Activated CD8-positive, alpha-beta memory T cell treated with anti-CD3 and anti-CD28 coated beads, Interleukin-2, amount 50 U/mL, for 4 hours (primary cell): ENCODE data around the gene MYO1A.
"Not testable (repeated sequence)": the region's sequence is repeated elsewhere in the genome, so short reads cannot be mapped to it uniquely, and the experiment has no call there.

ENCODE experiments used
- DNase-seq: peaks from one replicate; pipeline ENCODE4 v3.0.0-alpha.2; 2020

The MYO1A gene

GRCh38 chr12:56991319-56992246, 58.3 kb downstream of the MYO1A start:
- no peak for DNase-seq

DNA sequence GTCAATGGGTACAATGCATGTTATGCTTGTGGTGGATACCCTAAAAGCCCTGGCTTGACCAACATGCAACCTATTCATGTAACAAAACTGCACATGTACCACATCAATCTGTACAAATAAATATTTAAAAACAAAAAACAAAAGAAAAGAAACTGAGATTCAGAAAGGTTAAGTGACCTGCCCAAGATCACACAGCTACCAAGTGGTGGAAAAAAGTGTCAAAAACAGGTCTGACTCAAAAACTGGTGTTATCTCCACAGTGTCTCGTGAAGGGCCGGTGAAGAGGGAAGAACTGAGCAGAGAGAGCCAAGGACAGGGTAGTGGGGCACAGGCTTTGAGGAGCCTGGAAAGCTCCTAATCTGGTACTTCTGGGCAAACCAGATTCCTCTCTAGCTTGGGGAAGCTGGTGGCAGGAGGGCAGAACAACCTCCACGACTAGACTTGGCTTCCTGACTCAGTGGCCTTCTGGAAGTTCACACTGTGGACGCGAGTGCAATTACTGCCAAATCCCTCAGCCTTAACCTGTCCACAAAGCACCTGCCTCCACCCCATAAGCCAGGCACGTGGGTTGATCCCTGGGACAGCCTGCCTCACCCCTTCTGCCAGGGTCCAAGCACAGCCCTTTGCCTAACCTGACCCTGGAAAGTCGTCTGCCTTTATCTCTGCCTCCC, 59.1 kb downstream of the MYO1A start:
- DNase-seq = no peak

DNA sequence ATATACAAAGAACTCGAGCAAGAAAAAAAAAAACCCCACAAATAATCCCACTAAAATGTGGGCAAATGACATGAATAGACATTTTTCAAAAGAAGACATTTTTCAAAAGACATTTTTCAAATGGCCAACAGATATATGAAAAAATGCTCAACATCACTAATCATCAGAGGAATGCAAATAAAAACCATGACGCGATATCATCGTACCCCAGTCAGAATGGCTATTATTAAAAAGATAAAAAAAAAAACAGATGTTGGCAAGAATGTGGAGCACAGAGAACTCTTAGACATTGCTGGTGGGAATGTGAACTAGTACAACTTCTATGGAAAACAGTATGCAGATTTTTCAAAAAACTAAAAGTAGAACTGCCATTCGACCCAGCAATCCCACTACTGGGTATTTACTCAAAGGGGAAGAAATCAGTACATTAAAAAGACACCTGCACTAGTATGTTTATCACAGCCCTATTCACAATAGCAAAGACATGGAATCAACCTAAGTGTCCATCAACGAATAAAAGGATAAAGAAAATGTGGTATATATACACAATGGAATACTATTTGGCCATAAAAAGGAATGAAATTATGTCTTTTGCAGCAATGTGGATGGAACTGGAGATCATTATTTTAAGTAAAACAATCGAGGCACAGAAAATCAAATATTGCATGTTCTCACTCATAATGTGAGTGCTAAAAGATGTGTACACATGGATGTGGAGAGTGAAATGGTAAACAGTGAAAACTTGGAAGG, 59.9 kb downstream of the MYO1A start:
- DNase-seq = no peak

DNA sequence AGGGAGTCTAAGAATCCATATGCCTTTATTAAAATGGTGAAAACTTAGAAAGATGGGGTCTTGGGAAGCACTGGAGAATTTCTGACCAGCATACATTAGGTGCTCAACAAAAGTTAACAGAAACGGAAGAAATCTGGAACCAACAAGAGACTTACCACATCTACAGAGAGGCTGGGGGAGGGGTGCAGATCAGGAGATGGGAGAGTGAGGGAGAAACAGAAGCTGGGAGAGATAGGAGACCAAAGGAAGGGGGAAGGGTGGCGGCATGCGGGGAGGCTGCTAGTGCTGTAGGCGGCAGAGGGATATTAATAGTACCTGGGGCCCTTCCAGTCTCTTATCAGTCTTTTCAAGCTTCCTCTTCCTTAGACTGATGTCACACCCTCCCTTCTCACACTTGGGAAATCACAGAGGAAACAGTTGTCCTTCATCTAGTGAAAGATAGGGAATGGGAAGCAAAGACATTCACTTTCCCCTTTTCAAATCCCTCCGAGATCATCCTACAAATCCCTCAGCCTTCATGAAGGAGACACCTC, 61.7 kb downstream of the MYO1A start:
- no peak for DNase-seq

DNA sequence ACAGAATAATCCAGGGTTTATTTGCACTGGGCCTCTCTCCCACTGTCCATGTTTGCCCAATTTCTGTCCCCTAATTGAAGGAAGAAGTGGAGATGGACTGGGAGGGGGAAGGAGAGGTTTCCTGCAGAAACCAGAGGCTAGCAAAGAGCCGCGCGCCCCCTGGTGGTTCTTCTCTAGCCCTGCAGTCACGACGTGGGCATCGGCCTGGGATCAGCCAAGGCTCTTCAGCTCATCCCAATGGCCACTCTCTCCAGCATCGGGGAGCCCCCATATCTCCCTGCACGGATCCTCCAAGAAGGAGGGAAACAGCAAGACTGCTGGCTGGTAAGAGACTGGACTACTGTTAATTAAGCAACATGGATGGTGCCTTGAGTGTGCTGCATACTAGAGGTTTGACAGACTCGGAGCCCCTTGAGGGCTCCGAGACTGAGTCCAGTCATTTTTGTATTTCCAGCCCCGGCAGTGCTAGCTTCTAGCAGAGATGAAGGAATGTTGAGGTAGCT, 62.3 kb downstream of the MYO1A start:
- DNase-seq = peak; percentile 78

DNA sequence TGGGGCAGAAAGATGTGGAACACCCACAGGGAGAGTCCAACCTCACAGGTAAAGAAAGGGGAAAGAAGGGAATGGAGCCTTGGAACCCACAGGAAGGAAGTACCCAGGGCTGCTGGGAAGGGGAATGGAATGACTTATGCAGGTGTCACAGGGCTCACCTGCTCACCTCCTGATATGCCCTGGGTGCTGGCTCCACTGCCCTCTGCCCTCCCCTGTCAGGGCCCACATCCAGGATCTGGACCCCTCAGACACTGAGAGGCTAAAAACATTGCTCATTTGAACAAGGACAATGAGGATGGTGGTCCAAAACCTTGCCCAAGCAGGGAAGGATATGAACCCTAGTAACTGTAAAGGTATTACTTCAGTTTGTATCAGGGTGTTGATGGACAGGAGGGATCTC, 62.9 kb downstream of the MYO1A start:
- DNase-seq = no peak

DNA sequence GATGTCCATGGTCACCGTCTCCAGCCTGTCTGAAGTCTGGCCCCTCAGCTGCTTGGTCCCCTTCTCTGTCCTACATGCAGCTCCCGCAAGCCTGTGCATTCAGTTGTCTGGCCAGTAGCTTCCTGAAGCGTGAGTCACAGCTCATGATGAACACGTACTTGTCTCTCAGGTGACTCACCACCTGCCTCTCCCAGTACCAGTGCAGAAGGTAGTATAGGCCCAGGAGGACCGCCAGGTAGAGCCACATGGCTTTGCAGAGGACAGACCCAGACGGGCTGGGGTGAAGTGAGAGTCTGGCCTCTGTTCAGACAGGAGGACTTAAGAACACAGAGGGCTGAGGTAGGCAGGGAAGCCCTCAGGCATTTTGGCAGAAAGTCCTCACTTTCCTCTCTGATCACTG, 64.2 kb downstream of the MYO1A start:
- not testable (repeated sequence) for DNase-seq

DNA sequence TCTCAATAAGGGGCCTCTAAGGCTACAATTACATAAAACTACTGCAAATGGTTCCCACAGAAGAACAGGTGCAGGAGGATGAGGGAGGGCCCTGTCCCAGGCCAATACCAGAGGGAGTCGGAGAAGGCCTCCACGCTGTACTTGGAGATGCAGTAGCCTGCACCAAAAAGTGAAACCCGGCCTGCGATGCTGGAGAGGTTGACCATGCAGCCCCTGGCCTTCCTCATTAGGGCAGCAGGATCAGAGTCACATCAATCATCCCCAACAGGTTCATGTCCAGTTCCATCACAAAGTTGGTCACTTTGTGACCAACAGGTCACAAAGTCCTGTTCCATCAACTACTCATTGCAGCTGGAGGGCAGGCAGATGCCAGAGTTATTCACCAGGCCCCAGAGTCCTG, 66.5 kb downstream of the MYO1A start:
- no peak for DNase-seq

- DNase-seq = not testable (repeated sequence)
These were observed 67.2 kb downstream of the MYO1A start for GRCh38 chr12:56982578-56983236.

DNA sequence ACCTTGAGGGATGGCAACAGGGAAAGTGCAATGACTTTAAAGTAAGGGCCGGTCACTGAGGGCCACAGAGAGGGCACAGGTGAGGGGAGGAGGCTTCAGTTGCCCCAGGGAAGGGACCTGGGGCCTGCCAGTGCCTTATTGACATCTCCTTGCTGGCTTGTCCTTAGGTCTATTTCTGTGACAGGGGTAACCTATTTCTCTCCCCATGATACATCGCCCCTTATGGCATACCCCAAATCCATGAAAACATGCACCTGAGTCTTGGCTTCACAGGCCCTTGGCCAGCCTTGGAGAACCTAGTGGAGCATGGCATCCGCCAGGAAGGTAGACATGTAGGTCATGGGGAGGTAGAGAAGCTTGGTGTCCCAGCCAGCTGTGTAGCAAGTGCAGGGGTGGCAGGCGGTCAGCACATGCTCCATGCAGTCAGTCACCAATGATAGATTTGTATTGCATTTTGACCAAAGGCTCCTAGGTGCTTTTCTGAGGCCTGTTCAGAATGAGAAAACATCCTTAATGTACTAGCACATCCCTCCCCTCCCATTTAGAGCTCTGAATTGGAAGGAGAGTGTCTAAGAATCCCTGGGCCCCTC, 68.9 kb downstream of the MYO1A start:
- DNase-seq = no peak

DNA sequence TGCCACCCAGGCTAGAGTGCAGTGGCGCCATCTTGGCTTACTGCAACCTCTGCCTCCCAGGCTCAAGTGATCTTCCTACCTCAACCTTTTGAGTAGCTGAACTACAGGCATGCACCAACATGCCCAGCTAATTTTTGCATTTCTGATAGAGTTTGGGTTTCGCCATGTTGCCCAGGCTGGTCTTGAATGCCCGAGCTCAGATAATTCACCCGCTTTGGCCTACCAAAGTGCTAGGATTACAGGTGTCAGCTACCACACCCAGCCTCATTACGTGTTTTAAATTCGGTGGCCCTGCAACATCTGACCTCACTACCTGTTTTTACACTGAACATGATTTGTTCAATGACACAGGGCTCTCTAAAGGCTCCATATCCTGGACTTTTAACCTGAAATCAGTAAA, 69.7 kb downstream of the MYO1A start:
- no peak for DNase-seq

DNA sequence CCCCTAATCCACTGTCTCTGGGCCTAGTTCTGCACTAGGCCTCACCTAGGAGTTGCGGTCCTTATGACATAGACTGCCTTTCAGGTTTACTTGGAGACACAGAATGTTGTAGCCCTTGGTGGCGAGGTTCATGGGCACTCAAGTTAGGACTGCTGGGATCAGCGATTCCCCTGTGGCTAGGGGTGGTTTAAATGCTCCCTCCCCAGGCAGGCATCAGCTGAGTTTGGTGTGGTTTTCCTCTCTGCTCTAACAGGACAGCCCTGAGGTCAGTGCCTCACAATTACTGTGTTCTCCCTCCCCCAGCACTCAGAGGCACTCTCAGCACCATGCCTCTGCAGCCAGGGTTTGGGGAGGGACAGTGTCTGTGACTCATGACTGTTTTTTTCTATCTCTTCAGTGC, 70.3 kb downstream of the MYO1A start:
- no peak for DNase-seq
